Large intestine (tissue), 3 donors: Measurements from ENCODE around the gene LIPN. TPM values are rescaled to one million over a fixed set of nuclear protein-coding genes. Genes with fewer than 3 reads are reported as not detected.

Experiments
- DNase-seq, 2 donors: peaks; one replicate each; pipeline versions ENCODE4 v3.0.0 to v3.0.0-alpha.2; 2013
- H3K27ac ChIP-seq: one replicate; pipeline ENCODE4 v1.5.1; 2013; ENCODE audit warnings: low read length
- H3K27me3 ChIP-seq: 2 replicates; pipeline ENCODE4 v1.6.1; 2013; ENCODE audit warnings: low read length; ENCODE audit not compliant: control insufficient read depth, insufficient read depth
- H3K36me3 ChIP-seq: 2 replicates; pipeline ENCODE4 v1.6.1; 2013; ENCODE audit warnings: low read length; ENCODE audit not compliant: control insufficient read depth, insufficient read depth
- H3K4me1 ChIP-seq: one replicate; pipeline ENCODE4 v1.6.1; 2013; ENCODE audit warnings: low read length; ENCODE audit not compliant: control insufficient read depth, insufficient read depth
- H3K4me3 ChIP-seq: one replicate; pipeline ENCODE4 v1.5.1; 2013; ENCODE audit warnings: low read length
- H3K9me3 ChIP-seq: one replicate; pipeline ENCODE4 v1.6.1; 2013; ENCODE audit warnings: mild to moderate bottlenecking, low read depth, low read length, moderate library complexity; ENCODE audit not compliant: control insufficient read depth
- WGBS: methylation state at CpG from one replicate; pipeline ENCODE4 v1.1.5; 2013; ENCODE audit warnings: low lambda C conversion rate; ENCODE audit not compliant: insufficient coverage; 5-methylcytosine and 5-hydroxymethylcytosine counted together
- polyA plus RNA-seq: library from polyadenylated mRNA; unstranded; fragments of 120-200 nt; gene quantifications from one replicate; pipeline ENCODE4 v1.2.1, GENCODE V29; 2013

LIPN gene
- polyA plus RNA-seq, 1 donor: not detected

- peaks cover 3% of the 10 kb centered on the region for H3K27me3 ChIP-seq
- no peaks in the 10 kb centered on the region for H3K9me3 ChIP-seq
Observed at GRCh38 chr10:88819290-88819689, 59.5 kb downstream of the LIPN start.

GRCh38 chr10:88820748-88821401, 61.1 kb downstream of the LIPN start:
- peaks cover under 1% of the 10 kb centered on the region for H3K27me3 ChIP-seq
- no peaks in the 10 kb centered on the region for H3K4me1 ChIP-seq
- H3K9me3 ChIP-seq: no peaks in the 10 kb centered on the region
- H3K4me3 ChIP-seq: no peak overlapping the region
- H3K27ac ChIP-seq: no peak overlapping the region
- DNase-seq: peak in 1 of 2 donors; percentile 27
- no peaks in the 10 kb centered on the region for H3K36me3 ChIP-seq

More at GRCh38 chr10:88819290-88819689, 59.5 kb downstream of the LIPN start:
- no peak overlapping the region for H3K27ac ChIP-seq
- H3K4me1 ChIP-seq: no peaks in the 10 kb centered on the region
- 100% methylated on average over 1 of the region's 3 CpGs for WGBS
- no peak for DNase-seq
- H3K36me3 ChIP-seq: no peaks in the 10 kb centered on the region
- no peak overlapping the region for H3K4me3 ChIP-seq

- Histone ChIP-seq H3K4me1 (no peaks in the 10 kb centered on the region), H3K9me3 (no peaks in the 10 kb centered on the region), H3K27ac (no peak overlapping the region), H3K36me3 (no peaks in the 10 kb centered on the region), H3K27me3 (no peaks in the 10 kb centered on the region), H3K4me3 (no peak overlapping the region)
- no peak for DNase-seq
- WGBS: 81% methylated on average over 3 of the region's 4 CpGs
Observed at GRCh38 chr10:88826388-88826787, 66.6 kb downstream of the LIPN start.

DNA sequence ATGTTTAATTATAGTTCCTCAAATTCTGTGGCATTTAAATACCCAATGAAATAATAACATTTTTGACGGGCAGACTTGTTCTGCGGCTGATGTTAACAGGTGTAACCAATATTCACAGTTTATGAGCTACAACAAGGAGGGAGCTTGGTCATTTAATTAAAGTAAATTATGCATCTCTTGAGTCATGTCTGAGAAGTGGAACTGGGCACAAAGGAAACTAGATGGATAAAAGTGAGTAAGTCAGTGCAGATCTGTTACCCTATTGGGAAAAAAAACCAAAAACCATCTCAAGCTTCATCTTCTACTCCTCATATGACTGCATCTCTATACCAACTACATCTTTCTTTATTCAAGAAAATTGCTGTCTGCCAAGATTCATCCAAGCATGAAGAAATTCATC, 67.9 kb downstream of the LIPN start:
- H3K27me3 ChIP-seq: no peaks in the 10 kb centered on the region
- H3K4me3 ChIP-seq: no peak overlapping the region
- no peaks in the 10 kb centered on the region for H3K4me1 ChIP-seq
- WGBS: 100% methylated on average over 2 of the region's 2 CpGs
- no peak for DNase-seq
- H3K36me3 ChIP-seq: no peaks in the 10 kb centered on the region
- H3K27ac ChIP-seq: no peak overlapping the region
- no peaks in the 10 kb centered on the region for H3K9me3 ChIP-seq

GRCh38 chr10:88828310-88828709, 68.5 kb downstream of the LIPN start:
- no peak for DNase-seq
- no CpG with 5 or more reads among the region's 1 CpG for WGBS
- H3K36me3 ChIP-seq: no peaks in the 10 kb centered on the region
- no peak overlapping the region for H3K4me3 ChIP-seq
- no peaks in the 10 kb centered on the region for H3K4me1 ChIP-seq
- H3K27me3 ChIP-seq: no peaks in the 10 kb centered on the region
- no peaks in the 10 kb centered on the region for H3K9me3 ChIP-seq
- H3K27ac ChIP-seq: no peak overlapping the region

Other genes starting within 250 kb of the LIPN start
- 19.5 TPM for gene RNLS, start 176.7 kb upstream of the LIPN start, polyA plus RNA-seq
- gene LIPJ, start 173.3 kb upstream of the LIPN start, polyA plus RNA-seq: 0.10 TPM
- not detected for gene LIPF, start 95.6 kb upstream of the LIPN start, polyA plus RNA-seq
- not detected for gene LIPK, start 53.8 kb upstream of the LIPN start, polyA plus RNA-seq
- gene LIPM, start 42.7 kb downstream of the LIPN start, polyA plus RNA-seq: 0.04 TPM
- 1.3 TPM for gene ANKRD22, start 91.8 kb downstream of the LIPN start, polyA plus RNA-seq
- gene STAMBPL1, start 120.2 kb downstream of the LIPN start, polyA plus RNA-seq: 25.5 TPM
- gene ACTA2, start 192.8 kb downstream of the LIPN start, polyA plus RNA-seq: 641 TPM
- 6.9 TPM for gene FAS, start 230.8 kb downstream of the LIPN start, polyA plus RNA-seq